OCI-LY7 (cell line): Measurements from ENCODE around the gene IFT80. TPM values are rescaled to one million over a fixed set of nuclear protein-coding genes. Genes with fewer than 3 reads are reported as not detected.

ENCODE experiments used
- BruUV-seq: library from RNA; stranded (reverse); fragments of 400-500 nt; replicated peaks from 2 replicates; lab custom pipeline; 2021; lab: Mats Ljungman, UMichigan
- CTCF ChIA-PET: fragments of 300-600 bp; sonication (Branson Sonifier 250); formaldehyde crosslinking; loops from one replicate; lab custom pipeline; 2022; ENCODE audit warnings: antibody characterized with exemption; ENCODE audit not compliant: unreplicated experiment; lab: Charles Lee
- POLR2A ChIA-PET: fragments of 300-600 bp; sonication (Branson Sonifier 250); formaldehyde crosslinking; loops from one replicate; lab custom pipeline; 2022; ENCODE audit warnings: antibody characterized with exemption; lab: Charles Lee
- DNase-seq: peaks from one replicate; pipeline ENCODE4 v3.0.0-alpha.2; 2015; ENCODE audit warnings: low spot score
- H2AFZ ChIP-seq: fragments of 200-600 bp; sonication (generic), shearing (Covaris generic); 2 replicates; pipeline ENCODE4 v1.6.1; 2014; ENCODE audit warnings: mild to moderate bottlenecking, antibody characterized with exemption, low read length, moderate library complexity
- H3K27ac ChIP-seq: fragments of 200-600 bp; sonication (generic); 2 replicates; pipeline ENCODE4 v1.5.1; 2014; ENCODE audit warnings: mixed run types, low read depth, mild to moderate bottlenecking, moderate library complexity, low read length, inconsistent platforms; ENCODE audit not compliant: poor library complexity, severe bottlenecking
- H3K36me3 ChIP-seq: fragments of 200-600 bp; sonication (generic); 2 replicates; pipeline ENCODE4 v1.6.1; 2014; ENCODE audit warnings: mild to moderate bottlenecking, antibody characterized with exemption, low read length, moderate library complexity, mixed read lengths; ENCODE audit not compliant: insufficient read depth
- H3K4me1 ChIP-seq: fragments of 200-600 bp; sonication (generic); 2 replicates; pipeline ENCODE4 v1.5.1; 2014; ENCODE audit warnings: mild to moderate bottlenecking, low read length; ENCODE audit not compliant: insufficient read depth, poor library complexity, severe bottlenecking
- H3K4me2 ChIP-seq: fragments of 200-600 bp; sonication (generic); 2 replicates; pipeline ENCODE4 v1.6.1; 2014; ENCODE audit warnings: mild to moderate bottlenecking, low read length
- H3K4me3 ChIP-seq: fragments of 200-600 bp; sonication (generic); 2 replicates; pipeline ENCODE4 v1.5.1; 2014; ENCODE audit warnings: mild to moderate bottlenecking, low read depth, low read length; ENCODE audit not compliant: poor library complexity, severe bottlenecking
- H3K79me2 ChIP-seq: fragments of 200-600 bp; sonication (generic); 2 replicates; pipeline ENCODE4 v1.6.1; 2016; ENCODE audit warnings: low read depth, mild to moderate bottlenecking, low read length, moderate library complexity, mixed read lengths; ENCODE audit not compliant: insufficient read depth
- H3K9me2 ChIP-seq: fragments of 200-600 bp; sonication (generic); 2 replicates; pipeline ENCODE4 v1.6.1; 2016; ENCODE audit warnings: mild to moderate bottlenecking, low read length, mixed read lengths; ENCODE audit not compliant: insufficient read depth
- H3K9me3 ChIP-seq: fragments of 200-600 bp; sonication (generic); 2 replicates; pipeline ENCODE4 v1.6.1; 2014; ENCODE audit warnings: mild to moderate bottlenecking, mixed run types, low read length, mixed read lengths
- H4K20me1 ChIP-seq: fragments of 200-600 bp; sonication (generic); 2 replicates; pipeline ENCODE4 v1.6.1; 2014; ENCODE audit warnings: mild to moderate bottlenecking, antibody characterized with exemption, low read length, moderate library complexity, mixed read lengths; ENCODE audit not compliant: insufficient read depth
- CTCF ChIP-seq: fragments of 200-600 bp; sonication (generic); conservative IDR thresholded peaks from 2 replicates; pipeline ENCODE4 v1.5.1; 2014; ENCODE audit warnings: mild to moderate bottlenecking, antibody characterized with exemption, low read length, moderate library complexity, mixed read lengths
- EZH2phosphoT487 ChIP-seq: fragments of 200-600 bp; sonication (generic); IDR thresholded peaks from 2 replicates; pipeline ENCODE4 v1.6.1; 2018; ENCODE audit warnings: low read depth, borderline replicate concordance, mild to moderate bottlenecking, mixed run types, antibody characterized with exemption, low read length, moderate library complexity, mixed read lengths
- intact Hi-C: fragments of 100-400 bp; cut with micrococcal nuclease; formaldehyde crosslinking; loops from one replicate; pipeline ENCODE4 v1.10.0; 2022; ENCODE audit not compliant: unreplicated experiment
- total RNA-seq, 2 experiments: library from RNA; depleted of rRNA in 1 of 2; stranded (reverse); fragments of >200 nt in 1 of 2; shearing (Covaris generic) in 1 of 2; gene quantifications; 2 replicates each; pipeline ENCODE4 v1.2.3, GENCODE V29; 2014 to 2022

Gene IFT80
- total RNA-seq, 2 experiments from 2014 or later: 33.5 to 49.5 TPM

GRCh38 chr3:160286231-160286630 lies 112.8 kb downstream of the IFT80 start:
- H3K27ac ChIP-seq: no peak overlapping the region
- no peak for DNase-seq
- H3K4me1 ChIP-seq: no peaks in the 10 kb centered on the region
- no peaks in the 10 kb centered on the region for H4K20me1 ChIP-seq
- no peak overlapping the region for H2AFZ ChIP-seq
- no TSS peak for BruUV-seq
- intact Hi-C loops: no loop called here
- no peaks in the 10 kb centered on the region for H3K36me3 ChIP-seq
- H3K4me2 ChIP-seq: no peak overlapping the region
- no peaks in the 10 kb centered on the region for H3K79me2 ChIP-seq
- CTCF ChIA-PET: no interaction called here
- TF ChIP-seq CTCF (no peak), EZH2phosphoT487 (no peak)
- H3K9me3 ChIP-seq: no peaks in the 10 kb centered on the region
- H3K4me3 ChIP-seq: no peak overlapping the region
- no peaks in the 10 kb centered on the region for H3K9me2 ChIP-seq
- POLR2A ChIA-PET: no interaction called here

- TF ChIP-seq EZH2phosphoT487 (no peak), CTCF (no peak)
- no peak overlapping the region for H3K4me2 ChIP-seq
- no peak overlapping the region for H3K27ac ChIP-seq
- no peaks in the 10 kb centered on the region for H3K9me3 ChIP-seq
- no peaks in the 10 kb centered on the region for H4K20me1 ChIP-seq
- POLR2A ChIA-PET: interaction anchor here (0.9 kb wide), 1 partner anchor 9 kb away, joined by 6 read pairs; no protein-coding TSS in a partner anchor
- CTCF ChIA-PET: no interaction called here
- no peak for DNase-seq
- H3K9me2 ChIP-seq: no peaks in the 10 kb centered on the region
- H3K79me2 ChIP-seq: no peaks in the 10 kb centered on the region
- H3K36me3 ChIP-seq: 0 out of 2 replicates have a peak, but pooled peaks cover 6% of the 10 kb centered on the region
- H3K4me1 ChIP-seq: no peaks in the 10 kb centered on the region
- no peak overlapping the region for H3K4me3 ChIP-seq
- H2AFZ ChIP-seq: no peak overlapping the region
- no TSS peak for BruUV-seq
- intact Hi-C loops: no loop called here
These were observed 118.2 kb downstream of the IFT80 start for GRCh38 chr3:160280836-160281235.

- BruUV-seq: no TSS peak
These were observed 119.4 kb downstream of the IFT80 start for GRCh38 chr3:160279657-160280056.

More at GRCh38 chr3:160279657-160280056, 119.4 kb downstream of the IFT80 start:
- Histone ChIP-seq H3K4me3 (no peak overlapping the region), H3K79me2 (no peaks in the 10 kb centered on the region), H3K4me1 (no peaks in the 10 kb centered on the region), H3K9me3 (no peaks in the 10 kb centered on the region), H3K9me2 (no peaks in the 10 kb centered on the region), H3K27ac (no peak overlapping the region), H4K20me1 (no peaks in the 10 kb centered on the region), H3K4me2 (no peak overlapping the region), H2AFZ (no peak overlapping the region), H3K36me3 (0 out of 2 replicates have a peak, but pooled peaks cover 6% of the 10 kb centered on the region)
- CTCF ChIA-PET: no interaction called here
- POLR2A ChIA-PET: interaction anchor here (0.6 to 1.1 kb wide), 4 partner anchors 8 to 522 kb away, joined by 3 to 6 read pairs (median 3); no protein-coding TSS in a partner anchor
- no peak for DNase-seq
- intact Hi-C loops: no loop called here
- no peak for TF ChIP-seq CTCF
- no peak for TF ChIP-seq EZH2phosphoT487
